Psoas muscle (tissue), 8 donors: ENCODE results near the gene COL9A2. TPM values are rescaled to one million over a fixed set of nuclear protein-coding genes. Genes with fewer than 3 reads are reported as not detected.

Source experiments
- ATAC-seq, 4 donors: fragments of 200-7000 bp; cut with Tn5 transposase; one replicate each; pipeline ENCODE4 v1.9.1; 2020; ENCODE audit warnings: moderate library complexity in 3 of 4, mild to moderate bottlenecking in 2 of 4
- DNase-seq, 2 donors: peaks; one replicate each; pipeline ENCODE4 v3.0.0-alpha.2; 2020
- H3K27ac ChIP-seq: fragments of 200-600 bp; one replicate; pipeline ENCODE4 v1.8.0; 2022
- H3K27me3 ChIP-seq, 3 donors: fragments of 200-600 bp in 1 of 3; one replicate each; pipeline versions ENCODE4 v1.6.1 to v1.8.0; 2013 to 2022; ENCODE audit warnings: low read length in 2 of 3, mild to moderate bottlenecking in 2 of 3, moderate library complexity in 1 of 3; ENCODE audit not compliant: insufficient read depth in 3 of 3
- H3K36me3 ChIP-seq, 2 donors: fragments of 200-600 bp in 1 of 2; one replicate each; pipeline versions ENCODE4 v1.6.1 to v1.8.0; 2013 to 2022; ENCODE audit warnings: low read depth in 1 of 2, mild to moderate bottlenecking in 1 of 2, moderate library complexity in 1 of 2; ENCODE audit not compliant: insufficient read depth in 1 of 2
- H3K4me1 ChIP-seq: fragments of 200-600 bp; one replicate; pipeline ENCODE4 v1.8.0; 2022
- H3K4me3 ChIP-seq: fragments of 200-600 bp; one replicate; pipeline ENCODE4 v1.8.0; 2022; ENCODE audit warnings: mild to moderate bottlenecking
- H3K9me3 ChIP-seq: fragments of 200-600 bp; one replicate; pipeline ENCODE4 v1.8.0; 2022
- CTCF ChIP-seq: fragments of 200-600 bp; IDR thresholded peaks from one replicate; pipeline ENCODE4 v1.8.0; 2022; ENCODE audit warnings: antibody characterized with exemption
- WGBS, 3 donors: extraction: QIAGEN DNeasy Blood & Tissue Kit; methylation state at CpG; one replicate each; pipeline versions ENCODE4 v1.1.6 to v1.1.7; 2013; 5-methylcytosine and 5-hydroxymethylcytosine counted together
- intact Hi-C, 2 donors: fragments of 100-400 bp; cut with DNase I; formaldehyde crosslinking; loops; one replicate each; pipeline versions ENCODE4 v1.11.0 to v1.14.2; 2022
- polyA plus RNA-seq, 3 donors: library from polyadenylated mRNA; stranded (reverse); fragments of 200-250 nt; gene quantifications; one replicate each; pipeline ENCODE4 v1.2.3, GENCODE V29; 2013
- total RNA-seq, 4 donors: library from RNA; stranded (reverse); fragmentation: NEBNext Ultra II Directional in 2 of 4; extraction: Animal tissue kit (Norgen Biotek cat#: 25700) in 2 of 4; gene quantifications; one replicate each; pipeline versions ENCODE4 v1.2.1 to v1.2.4, GENCODE V29; 2021 to 2023
- donor health status: healthy with polysubstance abuse.
- donor health status: DM: no; HTN: no; CAD: no; lungs with moderate emphysema.
- donor health status: Bipolar disorder and iron deficiency.
- donor health status: healthy.
- donor health status: DM: yes; HTN: yes; CAD: no.
- donor health status: DM: no; HTN: no; CAD: no.
- donor health status: DM: no; HTN: no; CAD: no.
- donor health status: DM: yes; HTN: yes; CAD: no.

Gene COL9A2
- total and polyA plus RNA-seq, 7 donors: 0.06 to 0.21 (median 0.16) TPM; not detected in 1

GRCh38 chr1:40310983-40311642 lies 6.0 kb downstream of the COL9A2 start:
- Histone ChIP-seq H3K4me1 (peaks cover 7% of the 10 kb centered on the region), H3K4me3 (no peak overlapping the region), H3K27ac (no peak overlapping the region), H3K9me3 (no peaks in the 10 kb centered on the region), H3K36me3 (no peaks in the 10 kb centered on the region), H3K27me3 (peaks cover 0 to 14% (median 1%) of the 10 kb centered on the region in 3 donors)
- no peak for TF ChIP-seq CTCF
- 75 to 86% (median 84%) methylated on average over 20 to 22 of the region's 22 CpGs for WGBS, 3 donors
- intact Hi-C loops: no loop called here
- no peak for DNase-seq
- ATAC-seq: no peak

- no peak for DNase-seq
Measured at GRCh38 chr1:40310129-40310461, 7.0 kb downstream of the COL9A2 start.

GRCh38 chr1:40309374-40310128 lies 7.5 kb downstream of the COL9A2 start:
- Histone ChIP-seq H3K9me3 (no peaks in the 10 kb centered on the region), H3K27ac (no peak overlapping the region), H3K27me3 (peaks cover 0 to 3% (median 0%) of the 10 kb centered on the region in 3 donors), H3K4me3 (no peak overlapping the region), H3K4me1 (no peaks in the 10 kb centered on the region), H3K36me3 (no peaks in the 10 kb centered on the region)
- DNase-seq: no peak
- WGBS, 3 donors: 55 to 68% (median 67%) methylated on average over 8 of the region's 8 CpGs
- intact Hi-C loops: no loop called here
- TF ChIP-seq CTCF: no peak
- no peak for ATAC-seq

More at GRCh38 chr1:40310129-40310461, 7.0 kb downstream of the COL9A2 start:
- Histone ChIP-seq H3K4me1 (peaks cover 3% of the 10 kb centered on the region), H3K27me3 (peaks cover 0 to 6% (median 0%) of the 10 kb centered on the region in 3 donors), H3K9me3 (no peaks in the 10 kb centered on the region), H3K36me3 (no peaks in the 10 kb centered on the region), H3K4me3 (no peak overlapping the region), H3K27ac (no peak overlapping the region)
- no peak for TF ChIP-seq CTCF
- ATAC-seq: no peak
- intact Hi-C loops: no loop called here
- WGBS, 3 donors: 78 to 100% (median 90%) methylated on average over 2 of the region's 2 CpGs

GRCh38 chr1:40308036-40308727 lies 8.9 kb downstream of the COL9A2 start:
- Histone ChIP-seq H3K27me3 (peaks cover 0 to 13% (median 0%) of the 10 kb centered on the region in 3 donors), H3K9me3 (no peaks in the 10 kb centered on the region), H3K4me3 (no peak overlapping the region), H3K27ac (no peak overlapping the region), H3K4me1 (no peaks in the 10 kb centered on the region), H3K36me3 (no peaks in the 10 kb centered on the region)
- no peak for TF ChIP-seq CTCF
- intact Hi-C loops: no loop called here
- no peak for DNase-seq
- 36 to 43% (median 39%) methylated on average over 6 of the region's 6 CpGs for WGBS, 3 donors
- no peak for ATAC-seq
